ENCODE data around the gene ZSCAN32. TPM values are rescaled to one million over a fixed set of nuclear protein-coding genes. Genes with fewer than 3 reads are reported as not detected.

ZSCAN32 gene
- total RNA-seq, 1 experiment from 2014 or later = 16.6 TPM

DNA sequence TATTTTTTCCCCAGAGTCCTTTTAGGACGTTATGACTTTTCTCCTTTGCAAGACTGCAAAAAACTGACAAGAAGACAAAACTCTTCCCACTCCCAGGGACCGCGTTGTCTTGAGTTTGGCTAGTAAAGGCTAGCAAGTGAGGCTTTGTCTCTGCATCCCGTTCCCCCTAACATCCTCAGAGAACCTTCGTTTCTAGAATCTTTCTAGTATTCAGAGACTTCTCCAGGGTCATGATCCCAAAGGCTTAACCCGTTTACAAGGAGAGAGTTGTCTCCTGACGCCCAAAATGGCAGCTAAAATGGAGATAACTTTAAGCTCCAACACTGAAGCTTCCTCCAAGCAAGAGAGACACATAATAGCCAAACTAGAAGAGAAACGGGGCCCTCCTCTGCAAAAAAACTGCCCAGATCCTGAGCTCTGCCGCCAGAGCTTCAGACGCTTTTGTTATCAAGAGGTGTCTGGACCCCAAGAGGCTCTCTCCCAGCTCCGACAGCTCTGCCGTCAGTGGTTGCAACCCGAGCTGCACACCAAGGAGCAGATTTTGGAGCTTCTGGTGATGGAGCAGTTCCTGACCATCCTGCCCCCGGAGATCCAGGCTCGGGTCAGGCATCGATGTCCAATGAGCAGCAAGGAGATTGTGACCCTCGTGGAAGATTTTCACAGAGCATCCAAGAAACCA, 1.1 kb upstream of the ZSCAN32 start:
- BruUV-seq (replicated peaks) = TSS peak; percentile 55
- no peaks in the 10 kb centered on the region for H3K9me3 Mint-ChIP-seq (ENCODE audit: unreplicated experiment)
- H3K9me3 ChIP-seq = peaks cover 4% of the 10 kb centered on the region; the same call in 1 of the 2 replicates

GRCh38 chr16:3400446-3400778, 392 bp downstream of the ZSCAN32 start:
- intact Hi-C loops (cut with micrococcal nuclease; ENCODE audit: unreplicated experiment) = loop anchor here (10.0 kb wide), 1 partner anchor 116 kb away; the partner anchor contains the start of gene ZNF263
- Histone ChIP-seq H3K36me3 (ENCODE audit: control insufficient read depth, insufficient read depth, low read length) (peaks cover 2% of the 10 kb centered on the region), H3K9me3 (no peaks in the 10 kb centered on the region), H3K4me1 (no peaks in the 10 kb centered on the region), H3K4me3 (ENCODE audit: low read depth, low read length) (peak overlapping the region; percentile 83), H3K27me3 (replicated peaks; ENCODE audit: control insufficient read depth, insufficient read depth, low read length) (no peaks in the 10 kb centered on the region)
- Mint-ChIP-seq H3K4me3 (ENCODE audit: unreplicated experiment) (peak overlapping the region; percentile 87), H3K27me3 (ENCODE audit: insufficient read depth, unreplicated experiment) (no peaks in the 10 kb centered on the region), H3K9me3 (ENCODE audit: unreplicated experiment) (no peaks in the 10 kb centered on the region), H3K4me1 (ENCODE audit: low read depth, unreplicated experiment) (peaks cover 5% of the 10 kb centered on the region), H3K36me3 (ENCODE audit: insufficient read depth, unreplicated experiment) (peaks cover 38% of the 10 kb centered on the region), H3K27ac (ENCODE audit: unreplicated experiment) (peak overlapping the region; percentile 79)
- no peak for DNase-seq
- CTCF ChIA-PET = interaction anchor here (1.1 to 2.1 kb wide), 3 partner anchors 43 to 96 kb away, joined by 3 to 10 read pairs (median 6); partner anchors contain the start of genes NAA60 and ZNF597
- POLR2A ChIA-PET = interaction anchor here (0.5 to 2.2 kb wide), 6 partner anchors 43 to 241 kb away, joined by 3 to 25 read pairs (median 7); partner anchors contain the start of genes NAA60, ZNF263 and ZNF597
- TF ChIP-seq, protein P1, sequence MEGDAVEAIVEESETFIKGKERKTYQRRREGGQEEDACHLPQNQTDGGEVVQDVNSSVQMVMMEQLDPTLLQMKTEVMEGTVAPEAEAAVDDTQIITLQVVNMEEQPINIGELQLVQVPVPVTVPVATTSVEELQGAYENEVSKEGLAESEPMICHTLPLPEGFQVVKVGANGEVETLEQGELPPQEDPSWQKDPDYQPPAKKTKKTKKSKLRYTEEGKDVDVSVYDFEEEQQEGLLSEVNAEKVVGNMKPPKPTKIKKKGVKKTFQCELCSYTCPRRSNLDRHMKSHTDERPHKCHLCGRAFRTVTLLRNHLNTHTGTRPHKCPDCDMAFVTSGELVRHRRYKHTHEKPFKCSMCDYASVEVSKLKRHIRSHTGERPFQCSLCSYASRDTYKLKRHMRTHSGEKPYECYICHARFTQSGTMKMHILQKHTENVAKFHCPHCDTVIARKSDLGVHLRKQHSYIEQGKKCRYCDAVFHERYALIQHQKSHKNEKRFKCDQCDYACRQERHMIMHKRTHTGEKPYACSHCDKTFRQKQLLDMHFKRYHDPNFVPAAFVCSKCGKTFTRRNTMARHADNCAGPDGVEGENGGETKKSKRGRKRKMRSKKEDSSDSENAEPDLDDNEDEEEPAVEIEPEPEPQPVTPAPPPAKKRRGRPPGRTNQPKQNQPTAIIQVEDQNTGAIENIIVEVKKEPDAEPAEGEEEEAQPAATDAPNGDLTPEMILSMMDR (IDR thresholded peaks at IDR 0.05; ENCODE audit: insufficient read depth in 1 of 2, low read depth in 1 of 2, low read length in 1 of 2, severe bottlenecking in 1 of 2, unreplicated experiment in 1 of 2) = no peak
- no TSS peak for BruUV-seq (replicated peaks)

More for the DNA sequence above, 1.1 kb upstream of the ZSCAN32 start:
- intact Hi-C loops (cut with micrococcal nuclease; ENCODE audit: unreplicated experiment) = loop anchor here (1.0 to 10.0 kb wide), 3 partner anchors 40 to 117 kb away; partner anchors contain the start of gene ZNF263
- POLR2A ChIA-PET = interaction anchor here (0.5 to 2.2 kb wide), 6 partner anchors 42 to 137 kb away, joined by 3 to 25 read pairs (median 7); partner anchors contain the start of genes NAA60, ZNF263 and ZNF597
- Mint-ChIP-seq H3K27me3 (ENCODE audit: insufficient read depth, unreplicated experiment) (no peaks in the 10 kb centered on the region), H3K27ac (ENCODE audit: unreplicated experiment) (peak overlapping the region; percentile 79), H3K4me3 (ENCODE audit: unreplicated experiment) (peak overlapping the region; percentile 87), H3K36me3 (ENCODE audit: insufficient read depth, unreplicated experiment) (peaks cover 45% of the 10 kb centered on the region), H3K4me1 (ENCODE audit: low read depth, unreplicated experiment) (peaks cover 5% of the 10 kb centered on the region)
- Histone ChIP-seq H3K36me3 (ENCODE audit: control insufficient read depth, insufficient read depth, low read length) (peaks cover 2% of the 10 kb centered on the region; the same call in 1 of the 2 replicates), H3K4me1 (no peaks in the 10 kb centered on the region), H3K4me3 (ENCODE audit: low read depth, low read length) (peak overlapping the region; percentile 74), H3K27me3 (replicated peaks; ENCODE audit: control insufficient read depth, insufficient read depth, low read length) (no peaks in the 10 kb centered on the region)
- CTCF ChIA-PET = interaction anchor here (0.6 to 2.1 kb wide), 3 partner anchors 41 to 254 kb away, joined by 3 to 10 read pairs (median 6); partner anchors contain the start of genes NAA60 and ZNF597
- DNase-seq = peak in 1 of 2 experiments; percentile 4
- TF ChIP-seq, protein P1 (IDR thresholded peaks at IDR 0.05; ENCODE audit: insufficient read depth in 1 of 2, low read depth in 1 of 2, low read length in 1 of 2, severe bottlenecking in 1 of 2, unreplicated experiment in 1 of 2) = no peak

DNA sequence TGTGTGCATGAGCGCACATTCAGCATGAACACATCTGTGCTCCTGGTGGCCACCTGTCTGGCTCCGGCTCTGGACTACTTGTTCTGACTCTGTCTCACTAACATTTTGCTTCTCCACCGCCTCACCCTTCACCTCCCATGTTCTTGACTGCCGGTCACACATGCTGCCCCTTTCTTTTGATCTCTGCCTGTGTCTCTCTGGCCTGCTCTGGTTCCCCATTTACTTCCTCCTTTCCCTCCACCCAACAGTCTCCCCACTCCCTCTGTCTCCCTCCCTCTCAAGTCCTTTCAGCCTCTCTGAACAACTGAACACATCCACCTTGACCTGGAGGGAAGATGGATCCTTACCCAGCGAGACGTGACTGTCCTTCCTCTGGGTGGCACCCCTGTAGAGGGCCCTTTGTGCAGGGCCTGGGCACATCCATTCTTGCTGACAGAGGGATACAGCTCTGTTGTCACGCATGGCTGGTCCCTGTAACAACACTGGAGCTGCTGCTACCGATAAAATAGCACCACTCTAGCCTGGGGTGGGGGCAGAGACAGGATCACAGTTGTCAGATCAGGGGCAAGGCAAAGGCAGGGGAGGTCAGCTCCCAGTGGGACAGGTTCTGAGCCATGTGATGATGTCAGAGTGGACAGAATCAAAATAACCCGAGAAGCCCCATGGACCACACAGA, 11.0 kb downstream of the ZSCAN32 start:
- intact Hi-C loops (cut with micrococcal nuclease; ENCODE audit: unreplicated experiment) = no loop called here
- no peak for DNase-seq
- H3K4me1 Mint-ChIP-seq (ENCODE audit: low read depth, unreplicated experiment) = no peaks in the 10 kb centered on the region
- TF ChIP-seq, protein P1 (IDR thresholded peaks at IDR 0.05; ENCODE audit: insufficient read depth in 1 of 2, low read depth in 1 of 2, low read length in 1 of 2, severe bottlenecking in 1 of 2, unreplicated experiment in 1 of 2) = no peak
- peaks cover 18% of the 10 kb centered on the region for H3K9me3 Mint-ChIP-seq (ENCODE audit: unreplicated experiment)
- no peaks in the 10 kb centered on the region for H3K27me3 Mint-ChIP-seq (ENCODE audit: insufficient read depth, unreplicated experiment)
- ChIA-PET POLR2A (no interaction called here), CTCF (no interaction called here)
- H3K27ac Mint-ChIP-seq (ENCODE audit: unreplicated experiment) = no peak overlapping the region
- Histone ChIP-seq H3K27me3 (replicated peaks; ENCODE audit: control insufficient read depth, insufficient read depth, low read length) (no peaks in the 10 kb centered on the region), H3K36me3 (ENCODE audit: control insufficient read depth, insufficient read depth, low read length) (no peaks in the 10 kb centered on the region; the same call in none of the 2 replicates), H3K4me3 (ENCODE audit: low read depth, low read length) (no peak overlapping the region), H3K4me1 (no peaks in the 10 kb centered on the region), H3K9me3 (no peaks in the 10 kb centered on the region; the same call in 1 of the 2 replicates)
- no peak overlapping the region for H3K4me3 Mint-ChIP-seq (ENCODE audit: unreplicated experiment)
- no TSS peak for BruUV-seq (replicated peaks)
- peaks cover 40% of the 10 kb centered on the region for H3K36me3 Mint-ChIP-seq (ENCODE audit: insufficient read depth, unreplicated experiment)

All from Caco-2 (cell line).